HG03135 (cell line): ENCODE results near the gene GARIN5A.

ENCODE experiments used
- ATAC-seq: cut with Tn5 transposase; IDR thresholded peaks from one replicate; pipeline ENCODE4 v1.9.1; 2021; ENCODE audit warnings: mild to moderate bottlenecking, moderate library complexity; ENCODE audit not compliant: unreplicated experiment

GARIN5A gene

GRCh38 chr19:50509366-50509765 lies 32.7 kb upstream of the GARIN5A start:
- ATAC-seq, result no peak

GRCh38 chr19:50508843-50509190 lies 32.2 kb upstream of the GARIN5A start:
- ATAC-seq, result no peak

GRCh38 chr19:50507376-50507775 lies 30.7 kb upstream of the GARIN5A start:
- ATAC-seq, result no peak

- no peak for ATAC-seq
These were observed 30.1 kb upstream of the GARIN5A start for GRCh38 chr19:50506700-50507099.

GRCh38 chr19:50505856-50506611 lies 29.4 kb upstream of the GARIN5A start:
- ATAC-seq, result no peak

- ATAC-seq, result no peak
These were observed 25.2 kb upstream of the GARIN5A start for GRCh38 chr19:50501568-50502475.

- no peak for ATAC-seq
These were observed 24.5 kb upstream of the GARIN5A start for GRCh38 chr19:50501186-50501567.

- no peak for ATAC-seq
These were observed 24.1 kb upstream of the GARIN5A start for GRCh38 chr19:50500753-50501151.

GRCh38 chr19:50500060-50500752 lies 23.6 kb upstream of the GARIN5A start:
- ATAC-seq, result no peak

- ATAC-seq, result no peak
These were observed 21.8 kb upstream of the GARIN5A start for GRCh38 chr19:50498219-50499056.

GRCh38 chr19:50497022-50497405 lies 20.4 kb upstream of the GARIN5A start:
- ATAC-seq, result no peak

GRCh38 chr19:50496189-50497021 lies 19.8 kb upstream of the GARIN5A start:
- ATAC-seq, result no peak

- ATAC-seq, result no peak
These were observed 18.4 kb upstream of the GARIN5A start for GRCh38 chr19:50495020-50495531.

GRCh38 chr19:50494186-50495019 lies 17.8 kb upstream of the GARIN5A start:
- no peak for ATAC-seq

GRCh38 chr19:50493171-50493570 lies 16.5 kb upstream of the GARIN5A start:
- no peak for ATAC-seq

GRCh38 chr19:50492303-50493052 lies 15.8 kb upstream of the GARIN5A start:
- no peak for ATAC-seq

- no peak for ATAC-seq
These were observed 14.4 kb upstream of the GARIN5A start for GRCh38 chr19:50490991-50491472.

- ATAC-seq, result no peak
These were observed 13.8 kb upstream of the GARIN5A start for GRCh38 chr19:50490411-50490811.
